HepG2 (cell line): ENCODE measurements around the gene TMEM225B. TPM values are rescaled to one million over a fixed set of nuclear protein-coding genes. Genes with fewer than 3 reads are reported as not detected.

Source experiments
- ATAD3A ChIP-seq: sonication (generic); formaldehyde crosslinking; IDR thresholded peaks from 2 replicates; pipeline ENCODE4 v1.4.0; 2020; ENCODE audit warnings: missing genetic modification reagents
- EHMT2 ChIP-seq: fragments of 200-600 bp; sonication (generic); IDR thresholded peaks from 2 replicates; pipeline ENCODE4 v1.7.0; 2017; ENCODE audit warnings: antibody characterized with exemption, low read depth, low read length, borderline replicate concordance
- FOXA3 ChIP-seq: IDR thresholded peaks from 2 replicates; pipeline ENCODE4 v1.6.1; 2016; ENCODE audit warnings: missing genetic modification reagents, missing compliant biosample characterization
- GATAD1 ChIP-seq: IDR thresholded peaks from 2 replicates; pipeline ENCODE4 v1.6.1; 2016; ENCODE audit warnings: missing genetic modification reagents, missing compliant biosample characterization
- HNRNPH1 ChIP-seq: fragments of 200-400 bp; formaldehyde crosslinking; optimal IDR thresholded peaks from 2 replicates; pipeline ENCODE3; 2017; ENCODE audit warnings: mild to moderate bottlenecking, low read depth, low read length
- IRF2 ChIP-seq: IDR thresholded peaks from 2 replicates; pipeline ENCODE4 v1.6.1; 2018; ENCODE audit warnings: missing genetic modification reagents, missing compliant biosample characterization
- KLF11 ChIP-seq: IDR thresholded peaks from 2 replicates; pipeline ENCODE4 v1.6.1; 2016; ENCODE audit warnings: missing compliant biosample characterization
- MIER2 ChIP-seq: IDR thresholded peaks from 2 replicates; pipeline ENCODE4 v1.6.1; 2016; ENCODE audit warnings: missing biosample characterization, missing genetic modification reagents
- MIXL1 ChIP-seq: IDR thresholded peaks from 2 replicates; pipeline ENCODE4 v1.6.1; 2016
- NFATC3 ChIP-seq: sonication (generic); formaldehyde crosslinking; IDR thresholded peaks from 2 replicates; pipeline ENCODE4 v1.5.1; 2020; ENCODE audit warnings: mild to moderate bottlenecking, missing genetic modification reagents
- PPARG ChIP-seq: conservative IDR thresholded peaks from 2 replicates; pipeline ENCODE4 v1.6.1; 2016; ENCODE audit warnings: missing biosample characterization, missing genetic modification reagents
- SIX4 ChIP-seq: sonication (generic); formaldehyde crosslinking; IDR thresholded peaks from 2 replicates; pipeline ENCODE4 v1.4.0; 2020; ENCODE audit warnings: missing genetic modification reagents
- SP1 ChIP-seq, 2 experiments: fragments of 450-650 bp in 1 of 2; sonication (generic) in 1 of 2; formaldehyde crosslinking in 1 of 2; IDR thresholded peaks; 2 replicates each; pipeline versions ENCODE4 v1.4.0 to v1.6.1; 2016 to 2020; ENCODE audit warnings: missing genetic modification reagents in 1 of 2
- SRSF9 ChIP-seq: fragments of 200-400 bp; formaldehyde crosslinking; IDR thresholded peaks from 2 replicates; pipeline ENCODE4 v1.6.1; 2018; ENCODE audit warnings: borderline replicate concordance, mild to moderate bottlenecking, low read depth, low read length; ENCODE audit not compliant: insufficient read depth, poor library complexity, severe bottlenecking
- ZBTB21 ChIP-seq: sonication (generic); formaldehyde crosslinking; IDR thresholded peaks from 2 replicates; pipeline ENCODE4 v1.4.0; 2020; ENCODE audit warnings: missing genetic modification reagents
- ZNF224 ChIP-seq: sonication (generic); formaldehyde crosslinking; IDR thresholded peaks from 2 replicates; pipeline ENCODE4 v1.5.0; 2020; ENCODE audit warnings: mild to moderate bottlenecking, missing genetic modification reagents
- ZNF33A ChIP-seq: sonication (generic); formaldehyde crosslinking; IDR thresholded peaks from 2 replicates; pipeline ENCODE4 v1.5.1; 2020; ENCODE audit warnings: missing genetic modification reagents, mild to moderate bottlenecking, moderate library complexity, borderline replicate concordance
- ZNF761 ChIP-seq: sonication (generic); formaldehyde crosslinking; conservative IDR thresholded peaks from 2 replicates; pipeline ENCODE4 v1.4.0; 2020; ENCODE audit warnings: mild to moderate bottlenecking, missing genetic modification reagents
- ZNF816 ChIP-seq: sonication (generic); formaldehyde crosslinking; IDR thresholded peaks from 2 replicates; pipeline ENCODE4 v1.8.0; 2022; ENCODE audit warnings: missing genetic modification reagents, mild to moderate bottlenecking, borderline replicate concordance
- ZNF850 ChIP-seq: sonication (generic); formaldehyde crosslinking; conservative IDR thresholded peaks from 2 replicates; pipeline ENCODE4 v1.9.0; 2021; ENCODE audit warnings: mild to moderate bottlenecking, missing genetic modification reagents
- polyA plus RNA-seq, 8 experiments: library from polyadenylated mRNA; depleted of rRNA in 3 of 8; stranded (reverse) in 7 of 8; unstranded in 1 of 8; fragments of >200 nt; fragmentation: Illumina TruSeq in 4 of 8; extraction: Trizol in 4 of 8; gene quantifications; 2 replicates each; pipeline versions ENCODE4 v1.2.1 to v1.2.3, GENCODE V29; 2011 to 2016; ENCODE audit warnings: low read depth in 4 of 8, missing spikeins in 1 of 8, mixed read lengths in 1 of 8; ENCODE audit not compliant: insufficient read depth in 1 of 8
- total RNA-seq, 5 experiments: library from RNA; depleted of rRNA; stranded (reverse); fragments of >200 nt; fragmentation: Illumina TruSeq; extraction: Trizol; gene quantifications; 2 replicates each; pipeline ENCODE4 v1.2.3, GENCODE V29; 2016; ENCODE audit warnings: low read depth in 1 of 5
- TF ChIP-seq, protein P1 (sequence below), 2 experiments: fragments of 450-650 bp in 1 of 2; sonication (generic) in 1 of 2; formaldehyde crosslinking; IDR thresholded peaks; 2 replicates each; pipeline versions ENCODE4 v1.5.0 to v1.8.0; 2020 to 2022; ENCODE audit warnings: mild to moderate bottlenecking in 1 of 2, missing genetic modification reagents in 1 of 2
- TF ChIP-seq, protein P2 (sequence below): sonication (generic); formaldehyde crosslinking; IDR thresholded peaks from 2 replicates; pipeline ENCODE4 v1.4.0; 2020; ENCODE audit warnings: mild to moderate bottlenecking, missing genetic modification reagents
- TF ChIP-seq, protein P3 (sequence below): sonication (generic); formaldehyde crosslinking; IDR thresholded peaks from 2 replicates; pipeline ENCODE4 v1.4.0; 2020; ENCODE audit warnings: low read depth, missing genetic modification reagents
- TF ChIP-seq, protein P4 (sequence below): sonication (generic); formaldehyde crosslinking; IDR thresholded peaks from 2 replicates; pipeline ENCODE4 v1.8.0; 2022; ENCODE audit warnings: mild to moderate bottlenecking, missing genetic modification reagents; ENCODE audit not compliant: insufficient replicate concordance

Gene TMEM225B
- total and polyA plus RNA-seq, 2 of the 13 experiments (the other 11 are each of a cell fraction or from before 2014, with no cell fraction given), result 0.78 to 0.95 TPM

DNA sequence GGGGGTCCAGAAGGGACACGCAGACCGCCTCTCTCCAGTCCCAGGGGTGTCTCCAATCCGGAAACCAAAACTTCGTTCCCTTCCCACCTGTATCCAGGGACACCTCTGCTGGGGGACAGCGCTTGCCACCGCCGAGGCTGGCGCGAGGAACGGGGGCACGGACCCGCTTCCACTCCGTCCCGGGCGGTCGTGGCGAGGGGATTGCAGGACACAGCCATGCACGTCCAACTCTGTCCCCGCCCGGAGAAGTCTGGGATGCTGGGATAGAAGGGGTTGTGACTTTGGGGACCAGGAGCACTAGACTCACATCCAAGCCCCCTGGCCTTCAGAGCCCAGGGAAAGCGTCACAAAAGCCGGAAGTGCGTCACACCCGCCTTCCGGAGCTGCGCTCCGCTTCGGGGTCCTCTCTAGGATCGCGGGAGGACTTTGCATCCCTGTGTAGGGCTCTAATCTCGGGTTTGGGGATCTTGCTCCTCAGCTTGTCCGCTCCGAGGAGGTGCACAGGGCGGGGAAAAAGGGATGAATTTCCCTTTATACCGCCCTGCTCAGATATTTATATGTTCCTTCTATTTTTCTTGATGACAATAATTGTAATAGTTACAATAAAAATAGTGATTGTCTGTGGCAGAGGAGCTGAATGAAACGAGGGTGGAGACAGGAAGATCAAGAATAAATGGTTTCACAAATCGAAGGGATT lies 46.2 kb upstream of the TMEM225B start, which contains the start of gene FAM200A (continued):
- no peak for TF ChIP-seq ZNF816 (CRISPR knock-in tag)
- TF ChIP-seq, protein P1, sequence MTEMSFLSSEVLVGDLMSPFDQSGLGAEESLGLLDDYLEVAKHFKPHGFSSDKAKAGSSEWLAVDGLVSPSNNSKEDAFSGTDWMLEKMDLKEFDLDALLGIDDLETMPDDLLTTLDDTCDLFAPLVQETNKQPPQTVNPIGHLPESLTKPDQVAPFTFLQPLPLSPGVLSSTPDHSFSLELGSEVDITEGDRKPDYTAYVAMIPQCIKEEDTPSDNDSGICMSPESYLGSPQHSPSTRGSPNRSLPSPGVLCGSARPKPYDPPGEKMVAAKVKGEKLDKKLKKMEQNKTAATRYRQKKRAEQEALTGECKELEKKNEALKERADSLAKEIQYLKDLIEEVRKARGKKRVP (CRISPR knock-in tag; IDR thresholded peaks at IDR 0.05), result no peak
- TF ChIP-seq ATAD3A, result no peak
- no peak for TF ChIP-seq HNRNPH1
- TF ChIP-seq SIX4 (CRISPR knock-in tag), result no peak
- TF ChIP-seq ZNF850, result no peak
- no peak for TF ChIP-seq SRSF9
- TF ChIP-seq IRF2 (CRISPR knock-in tag), result peak; percentile 87
- TF ChIP-seq NFATC3 (CRISPR knock-in tag), result 0 out of 2 replicates have a peak, but pooled peaks have one; percentile 51
- no peak for TF ChIP-seq EHMT2
- TF ChIP-seq, protein P2, sequence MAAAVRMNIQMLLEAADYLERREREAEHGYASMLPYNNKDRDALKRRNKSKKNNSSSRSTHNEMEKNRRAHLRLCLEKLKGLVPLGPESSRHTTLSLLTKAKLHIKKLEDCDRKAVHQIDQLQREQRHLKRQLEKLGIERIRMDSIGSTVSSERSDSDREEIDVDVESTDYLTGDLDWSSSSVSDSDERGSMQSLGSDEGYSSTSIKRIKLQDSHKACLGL, result no peak
- TF ChIP-seq KLF11 (CRISPR knock-in tag), result no peak
- TF ChIP-seq, protein P3, sequence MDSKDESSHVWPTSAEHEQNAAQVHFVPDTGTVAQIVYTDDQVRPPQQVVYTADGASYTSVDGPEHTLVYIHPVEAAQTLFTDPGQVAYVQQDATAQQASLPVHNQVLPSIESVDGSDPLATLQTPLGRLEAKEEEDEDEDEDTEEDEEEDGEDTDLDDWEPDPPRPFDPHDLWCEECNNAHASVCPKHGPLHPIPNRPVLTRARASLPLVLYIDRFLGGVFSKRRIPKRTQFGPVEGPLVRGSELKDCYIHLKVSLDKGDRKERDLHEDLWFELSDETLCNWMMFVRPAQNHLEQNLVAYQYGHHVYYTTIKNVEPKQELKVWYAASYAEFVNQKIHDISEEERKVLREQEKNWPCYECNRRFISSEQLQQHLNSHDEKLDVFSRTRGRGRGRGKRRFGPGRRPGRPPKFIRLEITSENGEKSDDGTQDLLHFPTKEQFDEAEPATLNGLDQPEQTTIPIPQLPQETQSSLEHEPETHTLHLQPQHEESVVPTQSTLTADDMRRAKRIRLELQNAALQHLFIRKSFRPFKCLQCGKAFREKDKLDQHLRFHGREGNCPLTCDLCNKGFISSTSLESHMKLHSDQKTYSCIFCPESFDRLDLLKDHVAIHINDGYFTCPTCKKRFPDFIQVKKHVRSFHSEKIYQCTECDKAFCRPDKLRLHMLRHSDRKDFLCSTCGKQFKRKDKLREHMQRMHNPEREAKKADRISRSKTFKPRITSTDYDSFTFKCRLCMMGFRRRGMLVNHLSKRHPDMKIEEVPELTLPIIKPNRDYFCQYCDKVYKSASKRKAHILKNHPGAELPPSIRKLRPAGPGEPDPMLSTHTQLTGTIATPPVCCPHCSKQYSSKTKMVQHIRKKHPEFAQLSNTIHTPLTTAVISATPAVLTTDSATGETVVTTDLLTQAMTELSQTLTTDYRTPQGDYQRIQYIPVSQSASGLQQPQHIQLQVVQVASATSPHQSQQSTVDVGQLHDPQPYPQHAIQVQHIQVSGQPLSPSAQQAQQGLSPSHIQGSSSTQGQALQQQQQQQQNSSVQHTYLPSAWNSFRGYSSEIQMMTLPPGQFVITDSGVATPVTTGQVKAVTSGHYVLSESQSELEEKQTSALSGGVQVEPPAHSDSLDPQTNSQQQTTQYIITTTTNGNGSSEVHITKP (CRISPR knock-in tag), result no peak
- TF ChIP-seq PPARG (CRISPR knock-in tag), result peak; percentile 53; the same call in 1 of the 2 replicates
- TF ChIP-seq ZBTB21 (CRISPR knock-in tag), result peak; percentile 100
- TF ChIP-seq, protein P4, sequence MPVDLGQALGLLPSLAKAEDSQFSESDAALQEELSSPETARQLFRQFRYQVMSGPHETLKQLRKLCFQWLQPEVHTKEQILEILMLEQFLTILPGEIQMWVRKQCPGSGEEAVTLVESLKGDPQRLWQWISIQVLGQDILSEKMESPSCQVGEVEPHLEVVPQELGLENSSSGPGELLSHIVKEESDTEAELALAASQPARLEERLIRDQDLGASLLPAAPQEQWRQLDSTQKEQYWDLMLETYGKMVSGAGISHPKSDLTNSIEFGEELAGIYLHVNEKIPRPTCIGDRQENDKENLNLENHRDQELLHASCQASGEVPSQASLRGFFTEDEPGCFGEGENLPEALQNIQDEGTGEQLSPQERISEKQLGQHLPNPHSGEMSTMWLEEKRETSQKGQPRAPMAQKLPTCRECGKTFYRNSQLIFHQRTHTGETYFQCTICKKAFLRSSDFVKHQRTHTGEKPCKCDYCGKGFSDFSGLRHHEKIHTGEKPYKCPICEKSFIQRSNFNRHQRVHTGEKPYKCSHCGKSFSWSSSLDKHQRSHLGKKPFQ (CRISPR knock-in tag), result peak; percentile 38
- TF ChIP-seq ZNF224 (CRISPR knock-in tag), result peak; percentile 54
- no peak for TF ChIP-seq ZNF761 (CRISPR knock-in tag)
- peak; percentile 56 for TF ChIP-seq FOXA3 (CRISPR knock-in tag)
- TF ChIP-seq SP1 (IDR thresholded peaks at IDR 0.05), result no peak
- no peak for TF ChIP-seq SP1 (CRISPR knock-in tag; IDR thresholded peaks at IDR 0.05)
- 0 out of 2 replicates have a peak, but pooled peaks have one; percentile 55 for TF ChIP-seq MIER2 (CRISPR knock-in tag)
- peak; percentile 97 for TF ChIP-seq GATAD1 (CRISPR knock-in tag)
- TF ChIP-seq ZNF33A (CRISPR knock-in tag), result no peak
- peak; percentile 57; the same call in 1 of the 2 replicates for TF ChIP-seq MIXL1 (CRISPR knock-in tag)
